GM18505 (cell line): ENCODE data around the gene SH2D1B.

Experiments
- ATAC-seq: cut with Tn5 transposase; IDR thresholded peaks from one replicate; pipeline ENCODE4 v1.9.1; 2021; ENCODE audit not compliant: unreplicated experiment
- POLR2A ChIP-seq: IDR thresholded peaks from 4 replicates; pipeline ENCODE4 v1.6.1; 2011; ENCODE audit warnings: borderline replicate concordance; ENCODE audit not compliant: insufficient read depth, insufficient read length; ENCODE audit errors: extremely low read depth

Gene SH2D1B

GRCh38 chr1:162417650-162418049 is 5.7 kb upstream of the SH2D1B start:
- TF ChIP-seq POLR2A: no peak
- ATAC-seq: no peak

GRCh38 chr1:162416909-162417308 is 5.0 kb upstream of the SH2D1B start:
- TF ChIP-seq POLR2A: no peak
- ATAC-seq: no peak

- no peak for ATAC-seq
- no peak for TF ChIP-seq POLR2A
These were observed 4.3 kb upstream of the SH2D1B start for GRCh38 chr1:162416215-162416614.

- TF ChIP-seq POLR2A: no peak
- ATAC-seq: no peak
These were observed 4.4 kb downstream of the SH2D1B start for GRCh38 chr1:162407539-162407938.

GRCh38 chr1:162406811-162407210 is 5.1 kb downstream of the SH2D1B start:
- no peak for ATAC-seq
- TF ChIP-seq POLR2A: no peak

GRCh38 chr1:162405800-162406199 is 6.1 kb downstream of the SH2D1B start:
- TF ChIP-seq POLR2A: no peak
- no peak for ATAC-seq

GRCh38 chr1:162404550-162405160 is 7.3 kb downstream of the SH2D1B start:
- no peak for ATAC-seq
- TF ChIP-seq POLR2A: no peak

DNA sequence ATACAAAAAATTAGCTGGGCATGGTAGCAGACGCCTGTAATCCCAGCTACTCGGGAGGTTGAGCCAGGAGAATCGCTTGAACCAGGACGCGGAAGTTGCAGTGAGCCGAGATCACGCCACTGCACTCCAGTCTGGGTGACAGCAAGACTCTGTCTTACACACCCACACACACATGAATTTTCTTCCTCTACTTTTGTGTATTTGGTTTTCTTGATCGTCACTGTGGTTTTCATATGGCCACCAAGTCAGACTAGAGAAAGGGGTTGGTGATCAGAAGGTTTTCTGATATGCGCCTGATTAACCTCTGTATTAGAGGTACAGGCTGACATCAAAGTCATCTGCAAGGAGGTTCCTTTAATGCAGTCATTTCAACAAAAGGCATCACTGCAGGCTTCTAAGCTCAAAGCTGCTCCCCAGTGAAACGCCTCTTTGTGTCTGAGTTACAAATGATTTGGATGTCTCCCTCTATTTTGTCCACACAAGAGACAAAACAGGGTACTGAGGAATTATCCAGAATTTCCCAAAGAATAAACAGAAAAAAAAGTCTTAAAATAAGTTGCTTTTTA is 11.1 kb downstream of the SH2D1B start:
- TF ChIP-seq POLR2A: no peak
- ATAC-seq: no peak

- ATAC-seq: no peak
- TF ChIP-seq POLR2A: no peak
These were observed 12.8 kb downstream of the SH2D1B start for GRCh38 chr1:162398999-162399580.

DNA sequence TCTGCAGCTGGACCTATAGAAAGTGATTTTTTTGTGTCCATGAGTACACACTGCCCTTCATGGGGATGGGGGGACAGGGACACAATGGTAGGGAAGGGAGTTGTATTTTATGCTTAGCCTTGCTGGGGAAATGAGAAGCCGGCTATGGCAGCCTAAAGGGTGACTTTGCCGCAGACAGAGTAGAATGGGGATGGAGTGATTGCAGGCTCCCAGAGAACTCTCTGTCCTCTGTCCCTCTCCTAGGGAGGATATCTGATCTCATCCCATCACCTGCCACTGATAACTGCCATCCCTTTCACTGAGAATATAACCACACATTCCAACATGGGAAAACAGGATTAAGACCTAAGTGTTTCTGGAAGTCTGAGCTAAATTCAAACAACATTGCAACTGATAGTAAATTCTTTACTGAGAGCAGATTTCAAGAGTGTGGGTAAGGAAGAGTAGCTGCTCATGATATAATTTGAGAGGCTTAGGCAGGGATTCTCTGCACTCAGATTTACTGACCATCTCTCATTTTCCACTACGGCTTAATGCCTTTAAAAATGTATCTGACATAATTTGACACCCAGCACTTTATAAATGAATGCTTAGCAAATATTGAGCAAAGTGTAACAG is 13.9 kb downstream of the SH2D1B start:
- ATAC-seq: no peak
- TF ChIP-seq POLR2A: no peak

- no peak for TF ChIP-seq POLR2A
These were observed 14.9 kb downstream of the SH2D1B start for GRCh38 chr1:162397039-162397448.

GRCh38 chr1:162396201-162396906 is 15.6 kb downstream of the SH2D1B start:
- TF ChIP-seq POLR2A: no peak
- ATAC-seq: no peak

More at GRCh38 chr1:162397039-162397448, 14.9 kb downstream of the SH2D1B start:
- ATAC-seq: no peak

DNA sequence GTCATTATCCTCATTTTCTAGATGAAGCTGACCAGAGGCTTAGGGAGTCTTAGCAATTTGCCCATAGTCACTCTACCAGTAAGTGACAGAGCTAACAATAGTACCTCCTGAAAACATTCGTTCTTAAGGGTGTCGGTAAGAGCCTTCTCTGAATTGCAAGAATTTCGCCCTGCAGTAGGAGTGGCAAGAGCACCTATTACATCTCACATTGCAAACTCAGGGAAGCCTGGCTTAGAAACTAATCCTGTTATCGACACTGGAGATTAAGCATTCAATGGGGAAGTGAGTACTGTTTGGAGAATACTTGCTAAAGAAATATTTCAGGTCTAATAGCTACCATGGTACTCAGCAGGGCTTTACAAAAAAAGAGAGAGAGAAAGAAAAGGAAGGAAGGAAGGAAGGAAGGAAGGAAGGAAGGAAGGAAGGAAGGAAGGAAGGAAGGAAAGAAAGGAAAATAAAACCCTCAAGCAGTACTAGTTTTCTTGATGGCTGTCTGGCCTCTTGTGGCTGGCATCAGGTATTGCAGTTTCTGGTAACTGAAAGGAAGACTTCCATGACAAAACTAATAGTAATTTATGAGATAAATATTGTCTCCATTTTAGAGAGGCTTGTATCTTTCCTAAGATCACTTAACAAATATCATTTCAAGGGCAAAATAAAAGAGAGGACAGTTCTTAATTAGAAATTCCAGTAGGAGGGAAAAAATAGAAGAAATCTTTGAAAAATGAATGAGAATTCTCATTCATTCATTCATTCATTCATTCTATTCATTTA is 20.0 kb downstream of the SH2D1B start:
- no peak for TF ChIP-seq POLR2A
- ATAC-seq: no peak
